Pancreas (tissue), 10 donors: ENCODE measurements around the gene SFPQ. TPM values are rescaled to one million over a fixed set of nuclear protein-coding genes. Genes with fewer than 3 reads are reported as not detected.

Source experiments
- ATAC-seq, 4 donors: fragments of 200-7000 bp; cut with Tn5 transposase; one replicate each; pipeline versions ENCODE4 v1.8.0 to v1.9.1; 2020; ENCODE audit warnings: mild to moderate bottlenecking in 4 of 4, moderate library complexity in 4 of 4
- DNase-seq, 6 donors: peaks; one replicate each; pipeline ENCODE4 v3.0.0-alpha.2; 2020
- FAIRE-seq: peaks from 2 replicates; lab custom pipeline; 2012; peaks lifted over from hg19 to GRCh38; lab: Jason Lieb, UNC
- H3K27ac ChIP-seq, 4 donors: fragments of 200-600 bp; sonication (generic); 1 replicate in 3 of 4; 2 replicates in 1 of 4; pipeline versions ENCODE4 v1.5.0 to v1.8.0; 2020
- H3K27me3 ChIP-seq, 4 donors: fragments of 200-600 bp; one replicate each; pipeline ENCODE4 v1.8.0; 2021
- H3K36me3 ChIP-seq, 3 donors: fragments of 200-600 bp; sonication (generic) in 1 of 3; one replicate each; pipeline versions ENCODE4 v1.5.0 to v1.8.0; 2020 to 2021
- H3K4me1 ChIP-seq, 3 donors: fragments of 200-600 bp; one replicate each; pipeline ENCODE4 v1.8.0; 2021
- H3K4me3 ChIP-seq, 4 donors: fragments of 200-600 bp; sonication (generic) in 2 of 4; one replicate each; pipeline versions ENCODE4 v1.5.0 to v1.8.0; 2020 to 2021
- H3K9me3 ChIP-seq, 4 donors: fragments of 200-600 bp; one replicate each; pipeline ENCODE4 v1.8.0; 2021
- WGBS, 2 donors: extraction: QIAGEN DNeasy Blood & Tissue Kit; methylation state at CpG; one replicate each; pipeline ENCODE4 v1.1.7; 2013; 5-methylcytosine and 5-hydroxymethylcytosine counted together
- intact Hi-C, 3 donors: fragments of 100-400 bp; cut with DNase I; formaldehyde crosslinking; loops; one replicate each; pipeline versions ENCODE4 v1.11.1 to v1.14.2; 2022
- polyA plus RNA-seq, 2 donors: library from polyadenylated mRNA; stranded (reverse); fragments of 200-250 nt; gene quantifications; one replicate each; pipeline ENCODE4 v1.2.3, GENCODE V29; 2013
- total RNA-seq, 6 donors: library from RNA; stranded (reverse); fragmentation: NEBNext Ultra II Directional in 4 of 6; extraction: Animal tissue kit (Norgen Biotek cat#: 25700) in 4 of 6; gene quantifications; one replicate each; pipeline versions ENCODE4 v1.2.1 to v1.2.4, GENCODE V29; 2021 to 2023
- TF ChIP-seq, protein P1 (sequence below), 4 donors: fragments of 200-600 bp; sonication (generic) in 3 of 4; IDR thresholded peaks; one replicate each; pipeline versions ENCODE4 v1.5.0 to v1.8.0; 2021; ENCODE audit warnings: antibody characterized with exemption in 4 of 4
- donor health status: healthy with polysubstance abuse.
- donor health status: DM: no; HTN: no; CAD: no; lungs with moderate emphysema.
- donor health status: DM: no; HTN: no; CAD: no.
- donor health status: control.
- donor health status: control.
- donor health status: Bipolar disorder and iron deficiency.
- donor health status: DM: yes; HTN: yes; CAD: no.
- donor health status: DM: no; HTN: no; CAD: no.
- donor health status: DM: no; HTN: no; CAD: no.
- donor health status: DM: yes; HTN: yes; CAD: no.

Gene SFPQ
- total and polyA plus RNA-seq, 8 donors: 63.4 to 267 (median 98.2) TPM

DNA sequence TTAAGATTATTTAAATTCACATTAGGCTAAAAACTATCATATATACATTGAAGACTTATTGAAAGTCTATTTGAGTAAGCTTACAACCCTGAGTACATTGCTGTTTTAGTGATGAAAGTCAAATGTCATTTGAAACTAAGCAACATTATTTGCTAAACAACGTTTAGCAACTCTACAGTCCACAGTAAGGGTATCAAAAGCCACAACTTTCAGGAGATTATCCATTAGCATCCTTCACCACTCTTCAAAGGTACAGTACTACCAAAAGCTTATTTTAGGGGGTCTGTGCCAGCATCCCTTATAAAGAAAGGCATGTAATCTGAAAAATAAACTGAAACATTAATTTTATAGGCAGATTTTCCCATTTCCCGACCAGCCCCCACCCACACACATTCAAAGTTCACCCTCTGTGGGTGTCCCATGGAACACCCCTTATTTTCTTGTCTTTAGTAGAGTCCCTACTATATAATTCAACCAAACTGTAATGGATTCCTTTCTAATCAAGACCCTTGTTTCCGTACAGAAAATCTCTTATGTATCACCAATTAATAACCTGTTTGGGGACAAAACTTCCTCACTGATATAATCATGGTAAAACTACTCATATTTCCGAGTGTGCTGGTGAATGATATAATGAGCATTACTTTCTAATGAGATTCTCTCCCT lies 11.0 kb downstream of the SFPQ start:
- no peaks in the 10 kb centered on the region for H3K9me3 ChIP-seq
- H3K4me1 ChIP-seq: peaks cover 18 to 54% (median 27%) of the 10 kb centered on the region in 3 donors
- no peak overlapping the region for H3K4me3 ChIP-seq
- H3K27ac ChIP-seq: no peak overlapping the region
- FAIRE-seq (no peak), ATAC-seq (no peak), DNase-seq (no peak)
- H3K27me3 ChIP-seq: no peaks in the 10 kb centered on the region
- TF ChIP-seq, protein P1, sequence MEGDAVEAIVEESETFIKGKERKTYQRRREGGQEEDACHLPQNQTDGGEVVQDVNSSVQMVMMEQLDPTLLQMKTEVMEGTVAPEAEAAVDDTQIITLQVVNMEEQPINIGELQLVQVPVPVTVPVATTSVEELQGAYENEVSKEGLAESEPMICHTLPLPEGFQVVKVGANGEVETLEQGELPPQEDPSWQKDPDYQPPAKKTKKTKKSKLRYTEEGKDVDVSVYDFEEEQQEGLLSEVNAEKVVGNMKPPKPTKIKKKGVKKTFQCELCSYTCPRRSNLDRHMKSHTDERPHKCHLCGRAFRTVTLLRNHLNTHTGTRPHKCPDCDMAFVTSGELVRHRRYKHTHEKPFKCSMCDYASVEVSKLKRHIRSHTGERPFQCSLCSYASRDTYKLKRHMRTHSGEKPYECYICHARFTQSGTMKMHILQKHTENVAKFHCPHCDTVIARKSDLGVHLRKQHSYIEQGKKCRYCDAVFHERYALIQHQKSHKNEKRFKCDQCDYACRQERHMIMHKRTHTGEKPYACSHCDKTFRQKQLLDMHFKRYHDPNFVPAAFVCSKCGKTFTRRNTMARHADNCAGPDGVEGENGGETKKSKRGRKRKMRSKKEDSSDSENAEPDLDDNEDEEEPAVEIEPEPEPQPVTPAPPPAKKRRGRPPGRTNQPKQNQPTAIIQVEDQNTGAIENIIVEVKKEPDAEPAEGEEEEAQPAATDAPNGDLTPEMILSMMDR (IDR thresholded peaks at IDR 0.05): no peak
- WGBS, 2 donors: 44 to 57% methylated on average over 4 of the region's 4 CpGs
- intact Hi-C loops: no loop called here
- peaks cover 15 to 91% (median 62%) of the 10 kb centered on the region in 3 donors for H3K36me3 ChIP-seq

DNA sequence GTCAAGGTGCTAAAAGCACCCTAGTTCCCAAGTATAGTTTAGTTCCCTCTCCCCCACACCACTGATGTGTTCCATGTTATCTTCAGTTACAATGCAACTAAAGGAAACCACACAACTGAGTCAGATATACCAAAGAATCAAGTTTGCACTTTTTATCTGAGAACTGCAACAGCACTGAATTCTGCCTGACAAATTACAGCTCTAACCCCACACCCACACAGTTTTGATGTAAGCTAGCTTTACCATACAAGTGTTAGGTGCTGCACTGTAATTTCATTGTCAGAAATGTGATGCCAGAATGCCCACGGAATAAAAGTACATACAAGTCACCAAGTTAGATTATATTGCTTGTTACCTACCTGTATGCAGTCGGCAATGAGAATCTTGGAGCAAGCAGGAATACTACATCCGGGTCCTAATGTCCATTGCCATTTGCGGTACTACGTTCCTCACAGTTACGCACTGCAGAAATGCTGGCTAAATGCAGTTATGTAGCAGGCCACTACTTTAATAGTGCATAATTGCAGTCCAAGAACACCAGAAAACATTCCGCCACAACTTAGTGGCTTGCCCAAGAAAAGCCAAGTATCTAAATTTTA lies 12.1 kb downstream of the SFPQ start:
- Histone ChIP-seq H3K27ac (no peak overlapping the region), H3K9me3 (no peaks in the 10 kb centered on the region), H3K4me3 (no peak overlapping the region), H3K36me3 (peaks cover 12 to 91% (median 55%) of the 10 kb centered on the region in 3 donors), H3K4me1 (peaks cover 17 to 44% (median 24%) of the 10 kb centered on the region in 3 donors), H3K27me3 (no peaks in the 10 kb centered on the region)
- no peak for DNase-seq
- no peak for ATAC-seq
- FAIRE-seq: no peak
- WGBS, 2 donors: 85 to 88% methylated on average over 7 of the region's 7 CpGs
- intact Hi-C loops: no loop called here
- TF ChIP-seq, protein P1 (IDR thresholded peaks at IDR 0.05): no peak

DNA sequence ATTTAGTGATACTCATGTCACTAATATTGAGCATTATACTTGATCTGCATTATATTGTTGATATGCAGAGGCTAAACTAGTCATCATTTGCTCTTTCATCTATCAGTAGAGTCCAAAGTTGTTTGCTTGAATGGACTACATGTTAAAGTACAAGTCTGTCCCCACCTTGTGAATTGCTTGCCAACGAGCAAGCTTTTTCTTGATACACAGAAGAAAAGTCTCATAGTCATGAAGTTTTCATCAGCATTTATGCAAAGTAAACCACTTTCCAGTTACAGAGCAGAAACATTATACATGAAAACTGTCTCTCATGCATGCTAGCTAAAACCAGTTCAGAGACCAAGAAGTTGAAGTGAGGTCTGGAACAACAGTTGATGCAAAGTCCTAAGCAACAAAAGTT lies 13.0 kb downstream of the SFPQ start:
- intact Hi-C loops: no loop called here
- H3K4me1 ChIP-seq: peaks cover 14 to 37% (median 22%) of the 10 kb centered on the region in 3 donors
- TF ChIP-seq, protein P1 (IDR thresholded peaks at IDR 0.05): no peak
- H3K4me3 ChIP-seq: no peak overlapping the region
- no peaks in the 10 kb centered on the region for H3K9me3 ChIP-seq
- no peak overlapping the region for H3K27ac ChIP-seq
- WGBS, 2 donors: 27 to 41% methylated on average over 1 of the region's 1 CpG
- peaks cover 6 to 91% (median 55%) of the 10 kb centered on the region in 3 donors for H3K36me3 ChIP-seq
- ATAC-seq: no peak
- FAIRE-seq: no peak
- H3K27me3 ChIP-seq: no peaks in the 10 kb centered on the region
- DNase-seq: no peak

DNA sequence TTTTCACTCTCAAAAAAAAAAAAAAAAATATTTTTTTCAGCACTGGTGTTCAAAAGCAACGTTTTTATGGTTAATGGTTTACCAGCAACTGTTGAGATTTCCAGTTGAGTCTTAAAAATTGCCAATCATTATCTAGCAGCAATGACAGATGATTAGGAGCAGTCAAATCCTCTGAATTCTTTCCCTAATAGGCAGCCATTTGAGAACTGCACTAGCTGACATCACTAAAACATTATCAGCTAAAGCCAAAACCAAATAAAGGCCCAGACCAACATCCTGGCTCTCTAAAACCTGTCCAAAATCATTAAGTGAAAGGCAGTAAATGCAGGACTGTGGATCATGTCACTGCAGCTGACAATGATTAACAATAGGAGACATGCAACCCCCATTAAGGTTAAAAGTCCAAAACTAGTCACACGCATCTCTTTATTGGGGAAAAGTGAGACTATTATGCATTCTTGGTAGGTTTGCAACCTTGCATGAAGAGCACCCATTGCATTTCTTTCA lies 14.0 kb downstream of the SFPQ start:
- intact Hi-C loops: no loop called here
- 10 to 11% methylated on average over 2 of the region's 2 CpGs for WGBS, 2 donors
- H3K36me3 ChIP-seq: peaks cover 6 to 82% (median 46%) of the 10 kb centered on the region in 3 donors
- H3K27ac ChIP-seq: no peak overlapping the region
- FAIRE-seq (no peak), DNase-seq (no peak), ATAC-seq (peak; percentile 8 to 49 (median 30))
- no peak overlapping the region for H3K4me3 ChIP-seq
- no peaks in the 10 kb centered on the region for H3K27me3 ChIP-seq
- H3K9me3 ChIP-seq: no peaks in the 10 kb centered on the region
- peaks cover 14 to 36% (median 22%) of the 10 kb centered on the region in 3 donors for H3K4me1 ChIP-seq
- TF ChIP-seq, protein P1 (IDR thresholded peaks at IDR 0.05): no peak
